Brain microvascular endothelial cell (primary cell): ENCODE measurements around the gene FCGR2B.
A peak's percentile ranks its signal among the peaks of the same experiment; 100 is the strongest.

ENCODE experiments used
- DNase-seq: peaks from one replicate; pipeline ENCODE4 v3.0.0-alpha.2; 2020
- H3K27ac ChIP-seq: fragments of 250-450 bp; sonication (Bioruptor Pico); 2 replicates; pipeline ENCODE4 v1.5.1; 2020; ENCODE audit warnings: mild to moderate bottlenecking, moderate library complexity
- H3K27me3 ChIP-seq: fragments of 250-450 bp; sonication (Bioruptor Pico); replicated peaks from 2 replicates; pipeline ENCODE4 v1.5.1; 2020; ENCODE audit warnings: mild to moderate bottlenecking
- H3K36me3 ChIP-seq: fragments of 250-450 bp; sonication (Bioruptor Pico); replicated peaks from 2 replicates; pipeline ENCODE4 v1.5.1; 2020; ENCODE audit warnings: mild to moderate bottlenecking
- H3K4me3 ChIP-seq: 2 replicates; pipeline ENCODE4 v1.5.1; 2011; ENCODE audit warnings: low read depth, mild to moderate bottlenecking, control low read depth, low read length, moderate library complexity
- CTCF ChIP-seq: IDR thresholded peaks from 2 replicates; pipeline ENCODE4 v1.5.1; 2011; ENCODE audit warnings: low read depth, mild to moderate bottlenecking, moderate library complexity, low read length, control low read depth, inconsistent platforms; ENCODE audit errors: missing control alignments
- in situ Hi-C: cut with HindIII; loops from 2 replicates; pipeline ENCODE4 v1.10.0; 2017; ENCODE audit warnings: low sequenced_read_pairs, low pct_ligation_motif_present

FCGR2B gene

DNA sequence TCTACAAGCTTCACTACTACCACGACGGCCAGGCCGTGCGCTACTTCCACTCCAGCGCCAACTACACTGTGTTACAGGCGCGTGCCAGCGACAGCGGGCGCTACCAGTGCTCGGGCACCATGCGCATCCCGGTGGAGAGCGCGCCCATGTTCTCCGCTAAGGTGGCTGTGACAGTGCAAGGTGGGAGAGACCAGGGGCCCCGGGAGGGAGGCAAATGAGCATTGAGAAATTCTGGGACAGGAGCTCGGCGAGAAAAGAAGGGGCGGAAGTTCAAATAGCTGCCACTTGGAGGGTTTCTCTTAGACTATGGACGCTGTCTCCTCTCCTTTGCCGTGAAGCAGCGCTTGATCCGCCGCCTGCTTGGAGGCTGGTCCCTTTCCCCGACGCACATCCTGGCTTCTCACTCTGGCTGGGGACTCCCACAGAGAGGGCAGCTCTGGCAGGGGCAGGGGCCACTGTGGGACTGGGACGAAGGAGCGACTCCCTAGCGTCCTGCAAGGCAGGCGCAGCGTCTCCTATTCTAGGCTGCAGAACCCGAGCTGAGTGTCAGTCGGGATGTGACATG is 63.0 kb downstream of the FCGR2B start:
- peak; percentile 34 for DNase-seq
- Histone ChIP-seq H3K27me3 (no peaks in the 10 kb centered on the region), H3K4me3 (peak overlapping the region; percentile 70), H3K36me3 (no peaks in the 10 kb centered on the region), H3K27ac (peak overlapping the region; percentile 64)
- TF ChIP-seq CTCF = peak; percentile 53
- in situ Hi-C loops = no loop called here

DNA sequence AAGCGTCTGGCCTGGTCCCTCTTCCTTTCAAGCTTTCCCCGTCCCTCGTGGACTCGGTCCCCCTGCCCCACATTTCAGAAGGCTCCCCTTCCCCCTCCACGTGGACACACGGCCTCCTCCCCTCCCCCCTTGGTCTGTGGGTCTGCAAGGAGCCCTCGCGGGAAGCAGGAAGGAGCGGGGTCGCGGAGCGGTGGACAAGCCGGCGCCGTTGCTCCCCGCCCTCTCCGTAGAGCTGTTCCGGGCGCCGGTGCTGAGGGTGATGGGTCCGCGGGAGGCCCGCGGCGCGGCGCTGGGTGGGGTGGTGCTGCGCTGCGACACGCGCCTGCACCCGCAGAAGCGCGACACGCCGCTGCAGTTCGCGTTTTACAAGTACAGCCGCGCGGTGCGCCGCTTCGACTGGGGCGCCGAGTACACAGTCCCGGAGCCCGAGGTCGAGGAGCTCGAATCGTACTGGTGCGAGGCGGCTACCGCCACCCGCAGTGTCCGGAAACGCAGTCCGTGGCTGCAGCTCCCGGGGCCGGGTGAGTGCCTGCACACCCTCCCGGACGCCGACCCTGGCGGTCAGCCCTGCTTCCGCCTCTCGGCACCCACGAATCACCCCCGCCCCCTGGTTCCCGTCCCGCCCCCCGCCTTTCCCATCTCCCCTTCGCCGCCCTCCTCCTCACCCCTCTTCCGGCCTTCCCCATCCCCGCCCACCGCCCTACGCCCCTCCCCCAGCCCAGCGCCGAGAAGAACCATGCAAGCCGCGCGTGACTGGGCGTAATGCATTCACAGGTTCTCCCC is 63.7 kb downstream of the FCGR2B start:
- TF ChIP-seq CTCF = peak; percentile 2
- H3K36me3 ChIP-seq = no peaks in the 10 kb centered on the region
- peak overlapping the region; percentile 94 for H3K27ac ChIP-seq
- DNase-seq = peak; percentile 77
- in situ Hi-C loops = no loop called here
- H3K27me3 ChIP-seq = no peaks in the 10 kb centered on the region
- H3K4me3 ChIP-seq = peak overlapping the region; percentile 70

- Histone ChIP-seq H3K27ac (peak overlapping the region; percentile 94), H3K36me3 (no peaks in the 10 kb centered on the region), H3K27me3 (no peaks in the 10 kb centered on the region), H3K4me3 (peak overlapping the region; percentile 70)
- peak; percentile 79 for DNase-seq
- in situ Hi-C loops = no loop called here
- TF ChIP-seq CTCF = no peak
Observed at GRCh38 chr1:161727256-161727924, 64.4 kb downstream of the FCGR2B start.
